Measurements from ENCODE around the gene CMTM4.

GRCh38 chr16:66693149-66693548, 3.4 kb downstream of the CMTM4 start:
- TF ChIP-seq CTCF (conservative IDR thresholded peaks at IDR 0.05) (no peak), ZFX (IDR thresholded peaks at IDR 0.05) (no peak)
